Keratinocyte (primary cell): ENCODE measurements around the gene SLC7A7. TPM values are rescaled to one million over a fixed set of nuclear protein-coding genes. Genes with fewer than 3 reads are reported as not detected.

Experiments
- DNase-seq: peaks from one replicate; pipeline ENCODE4 v3.0.0-alpha.2; 2011; ENCODE audit warnings: low read depth, missing footprints, low spot score
- FAIRE-seq: peaks from 2 replicates; lab custom pipeline; 2011; peaks lifted over from hg19 to GRCh38; lab: Jason Lieb, UNC
- H2AFZ ChIP-seq: 2 replicates; pipeline ENCODE4 v1.6.0; 2012; ENCODE audit warnings: low read length, control low read depth, inconsistent platforms; ENCODE audit not compliant: control insufficient read depth
- H3K27ac ChIP-seq: 2 replicates; pipeline ENCODE4 v1.5.1; 2011; ENCODE audit warnings: low read length; ENCODE audit not compliant: control insufficient read depth, insufficient read depth
- H3K27me3 ChIP-seq: 3 replicates; pipeline ENCODE4 v1.6.0; 2011; ENCODE audit warnings: low read length; ENCODE audit not compliant: control insufficient read depth, insufficient read depth; ENCODE audit errors: extremely low read depth
- H3K36me3 ChIP-seq, 2 experiments: 2 replicates in 1 of 2; 3 replicates in 1 of 2; pipeline ENCODE4 v1.5.1; 2011; ENCODE audit warnings: low read length in 2 of 2, mild to moderate bottlenecking in 1 of 2; ENCODE audit not compliant: control insufficient read depth in 2 of 2, insufficient read depth in 2 of 2; ENCODE audit errors: extremely low read depth in 1 of 2
- H3K4me1 ChIP-seq: 3 replicates; pipeline ENCODE4 v1.5.1; 2011; ENCODE audit warnings: low read length; ENCODE audit not compliant: control insufficient read depth, insufficient read depth; ENCODE audit errors: extremely low read depth
- H3K4me2 ChIP-seq: 3 replicates; pipeline ENCODE4 v1.6.0; 2011; ENCODE audit warnings: low read depth, low read length; ENCODE audit not compliant: control insufficient read depth, insufficient read depth; ENCODE audit errors: extremely low read depth
- H3K4me3 ChIP-seq, 3 experiments: fragments of 200-600 bp in 1 of 3; sonication (generic) in 1 of 3; 2 replicates in 2 of 3; 3 replicates in 1 of 3; pipeline ENCODE4 v1.5.1; 2011 to 2016; ENCODE audit warnings: low read length in 3 of 3, mild to moderate bottlenecking in 3 of 3, control low read depth in 2 of 3, inconsistent platforms in 1 of 3, low read depth in 1 of 3, mixed read lengths in 1 of 3, mixed run types in 1 of 3, moderate library complexity in 1 of 3; ENCODE audit not compliant: control insufficient read depth in 2 of 3, insufficient read depth in 2 of 3; ENCODE audit errors: extremely low read depth in 1 of 3
- H3K79me2 ChIP-seq: 2 replicates; pipeline ENCODE4 v1.6.0; 2012; ENCODE audit warnings: low read length; ENCODE audit not compliant: control insufficient read depth, insufficient read depth
- H3K9ac ChIP-seq: 3 replicates; pipeline ENCODE4 v1.6.0; 2011; ENCODE audit warnings: low read length; ENCODE audit not compliant: control insufficient read depth, insufficient read depth; ENCODE audit errors: extremely low read depth
- H3K9me1 ChIP-seq: 3 replicates; pipeline ENCODE4 v1.6.0; 2011; ENCODE audit warnings: low read length; ENCODE audit not compliant: control insufficient read depth, insufficient read depth; ENCODE audit errors: extremely low read depth
- H3K9me3 ChIP-seq: 2 replicates; pipeline ENCODE4 v1.5.1; 2012; ENCODE audit warnings: low read depth, low read length; ENCODE audit not compliant: control insufficient read depth
- H4K20me1 ChIP-seq: 3 replicates; pipeline ENCODE4 v1.6.0; 2011; ENCODE audit warnings: low read length; ENCODE audit not compliant: control insufficient read depth, insufficient read depth; ENCODE audit errors: extremely low read depth
- EZH2 ChIP-seq: IDR thresholded peaks from one replicate; pipeline ENCODE4 v1.6.1; 2012; ENCODE audit warnings: inconsistent platforms, mild to moderate bottlenecking, low read length, moderate library complexity
- dilution Hi-C: fragments of 300-500 bp; cut with MboI; formaldehyde crosslinking; loops from one replicate; pipeline ENCODE4 v1.7.0; 2020; ENCODE audit warnings: low sequenced_read_pairs; ENCODE audit not compliant: extremely low pct_ligation_motif_present
- polyA plus RNA-seq, 5 experiments: library from polyadenylated mRNA; depleted of rRNA in 3 of 5; stranded (reverse) in 3 of 5; stranded (forward) in 1 of 5; unstranded in 1 of 5; fragments of >200 nt; gene quantifications; 1 replicate in 1 of 5; 2 replicates in 3 of 5; 3 replicates in 1 of 5; pipeline versions ENCODE4 v1.2.1 to v1.2.3, GENCODE V29; 2011 to 2012; ENCODE audit warnings: missing spikeins in 2 of 5, low read depth in 1 of 5, low replicate concordance in 1 of 5
- TF ChIP-seq, protein P1 (sequence below), 3 experiments: IDR thresholded peaks in 1 of 3; conservative IDR thresholded peaks in 1 of 3; optimal IDR thresholded peaks in 1 of 3; 2 replicates in 2 of 3; 3 replicates in 1 of 3; pipeline versions ENCODE3 to v1.5.1; 2011; ENCODE audit warnings: low read length in 3 of 3, mild to moderate bottlenecking in 3 of 3, moderate library complexity in 2 of 3, control low read depth in 1 of 3, inconsistent platforms in 1 of 3; ENCODE audit not compliant: insufficient read depth in 2 of 3; ENCODE audit errors: extremely low read depth in 1 of 3

The SLC7A7 gene
- polyA plus RNA-seq, 1 donor (not counting 4 experiments of a cell fraction or from before 2014, with no cell fraction given) = 0.20 TPM

DNA sequence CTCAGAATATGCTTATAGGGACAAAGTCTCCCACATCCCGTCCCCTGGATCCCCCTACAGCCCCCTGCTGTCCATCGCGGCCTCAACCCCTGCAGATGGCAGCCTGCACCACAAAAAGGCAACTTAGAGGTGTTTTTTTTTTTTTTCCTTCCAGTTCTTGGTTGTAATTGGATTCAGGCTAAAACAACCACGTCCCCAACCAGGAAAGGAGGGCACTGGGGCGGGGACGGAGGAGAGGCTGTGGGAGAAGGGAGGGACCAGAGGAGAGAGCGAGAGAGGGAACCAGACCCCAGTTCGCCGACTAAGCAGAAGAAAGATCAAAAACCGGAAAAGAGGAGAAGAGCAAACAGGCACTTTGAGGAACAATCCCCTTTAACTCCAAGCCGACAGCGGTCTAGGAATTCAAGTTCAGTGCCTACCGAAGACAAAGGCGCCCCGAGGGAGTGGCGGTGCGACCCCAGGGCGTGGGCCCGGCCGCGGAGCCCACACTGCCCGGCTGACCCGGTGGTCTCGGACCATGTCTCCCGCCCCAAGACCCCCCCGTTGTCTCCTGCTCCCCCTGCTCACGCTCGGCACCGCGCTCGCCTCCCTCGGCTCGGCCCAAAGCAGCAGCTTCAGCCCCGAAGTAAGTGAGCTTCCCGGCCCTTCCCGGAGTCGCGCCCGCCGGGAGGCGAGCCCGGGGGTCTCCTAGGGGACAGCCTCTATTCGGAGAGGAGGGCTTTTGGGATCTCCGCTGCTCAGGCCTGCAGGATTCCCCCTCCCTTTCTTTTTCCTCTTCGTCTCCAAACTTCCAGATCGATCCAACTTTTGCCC is 21.3 kb upstream of the SLC7A7 start, which contains the start of gene MMP14:
Gene MMP14 (plus strand): TSS at position 285 of the 813 bp plus-strand sequence. CDS start 233 bp downstream, at position 518.
- TF ChIP-seq EZH2 = no peak
- TF ChIP-seq, protein P1, sequence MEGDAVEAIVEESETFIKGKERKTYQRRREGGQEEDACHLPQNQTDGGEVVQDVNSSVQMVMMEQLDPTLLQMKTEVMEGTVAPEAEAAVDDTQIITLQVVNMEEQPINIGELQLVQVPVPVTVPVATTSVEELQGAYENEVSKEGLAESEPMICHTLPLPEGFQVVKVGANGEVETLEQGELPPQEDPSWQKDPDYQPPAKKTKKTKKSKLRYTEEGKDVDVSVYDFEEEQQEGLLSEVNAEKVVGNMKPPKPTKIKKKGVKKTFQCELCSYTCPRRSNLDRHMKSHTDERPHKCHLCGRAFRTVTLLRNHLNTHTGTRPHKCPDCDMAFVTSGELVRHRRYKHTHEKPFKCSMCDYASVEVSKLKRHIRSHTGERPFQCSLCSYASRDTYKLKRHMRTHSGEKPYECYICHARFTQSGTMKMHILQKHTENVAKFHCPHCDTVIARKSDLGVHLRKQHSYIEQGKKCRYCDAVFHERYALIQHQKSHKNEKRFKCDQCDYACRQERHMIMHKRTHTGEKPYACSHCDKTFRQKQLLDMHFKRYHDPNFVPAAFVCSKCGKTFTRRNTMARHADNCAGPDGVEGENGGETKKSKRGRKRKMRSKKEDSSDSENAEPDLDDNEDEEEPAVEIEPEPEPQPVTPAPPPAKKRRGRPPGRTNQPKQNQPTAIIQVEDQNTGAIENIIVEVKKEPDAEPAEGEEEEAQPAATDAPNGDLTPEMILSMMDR (optimal IDR thresholded peaks at IDR 0.05 in 1 of 3, IDR thresholded peaks at IDR 0.05 in 1 of 3, conservative IDR thresholded peaks at IDR 0.05 in 1 of 3; ENCODE audit: extremely low read depth in 1 of 3, insufficient read depth in 2 of 3, low read length in 3 of 3) = peak in 1 of 3 experiments; percentile 27
- Histone ChIP-seq H3K4me1 (peaks cover 25% of the 10 kb centered on the region), H2AFZ (no peak within 1 kb of the TSS), H4K20me1 (no peaks in the 10 kb centered on the region), H3K4me2 (peak within 1 kb of the TSS; percentile 95), H3K9ac (peak within 1 kb of the TSS; percentile 94), H3K4me3 (peak within 1 kb of the TSS; percentile 89 to 99 (median 92)), H3K27me3 (no peaks in the 10 kb centered on the region), H3K9me3 (no peaks in the 10 kb centered on the region), H3K36me3 (peaks cover 20 to 39% of the 10 kb centered on the region in 2 experiments), H3K9me1 (peaks cover 3% of the 10 kb centered on the region), H3K79me2 (peaks cover 58% of the 10 kb centered on the region), H3K27ac (peak within 1 kb of the TSS; percentile 93)
- FAIRE-seq (peak; percentile 41), DNase-seq (no peak)
- dilution Hi-C loops = no loop called here

DNA sequence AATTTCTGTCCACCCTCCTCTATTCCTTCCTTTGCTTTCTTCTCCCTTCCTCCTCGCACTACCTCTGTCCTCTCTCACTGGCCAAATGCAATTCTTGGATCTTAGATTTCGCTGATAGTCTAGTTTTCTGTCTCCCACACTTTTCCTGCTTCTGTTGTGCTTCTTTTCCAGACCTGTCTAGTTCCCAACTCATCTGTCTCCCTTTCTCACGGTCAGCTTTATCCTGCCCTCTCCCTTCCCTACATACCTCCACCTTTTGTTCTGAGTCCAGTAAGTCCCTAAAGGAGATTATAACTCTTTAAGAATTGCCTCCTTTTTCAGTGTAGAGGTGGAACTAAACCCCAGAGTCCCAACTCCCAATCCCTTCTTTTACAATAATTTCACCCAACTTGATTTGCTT is 20.3 kb upstream of the SLC7A7 start:
- no peak overlapping the region for H3K27ac ChIP-seq
- H3K9me1 ChIP-seq = no peaks in the 10 kb centered on the region
- no peak for FAIRE-seq
- no peak overlapping the region for H3K9ac ChIP-seq
- dilution Hi-C loops = no loop called here
- no peak for DNase-seq
- peaks cover 59% of the 10 kb centered on the region for H3K79me2 ChIP-seq
- TF ChIP-seq, protein P1 (optimal IDR thresholded peaks at IDR 0.05 in 1 of 3, IDR thresholded peaks at IDR 0.05 in 1 of 3, conservative IDR thresholded peaks at IDR 0.05 in 1 of 3; ENCODE audit: extremely low read depth in 1 of 3, insufficient read depth in 2 of 3, low read length in 3 of 3) = no peak
- H3K4me2 ChIP-seq = no peak overlapping the region
- peaks cover 13 to 29% of the 10 kb centered on the region in 2 experiments for H3K36me3 ChIP-seq
- H3K27me3 ChIP-seq = no peaks in the 10 kb centered on the region
- peaks cover 31% of the 10 kb centered on the region for H3K4me1 ChIP-seq
- no peak overlapping the region for H2AFZ ChIP-seq
- no peaks in the 10 kb centered on the region for H3K9me3 ChIP-seq
- H3K4me3 ChIP-seq = no peak overlapping the region
- no peaks in the 10 kb centered on the region for H4K20me1 ChIP-seq
